Measurements from ENCODE around the gene PLD1. TPM values are rescaled to one million over a fixed set of nuclear protein-coding genes. Genes with fewer than 3 reads are reported as not detected.

The PLD1 gene
- total and polyA plus RNA-seq, 2 of the 8 experiments (the other 6 are each of a cell fraction or from before 2014, with no cell fraction given) = 1.2 to 2.6 TPM

- Histone ChIP-seq H3K9ac (replicated peaks in 1 of 4; ENCODE audit: extremely low read depth in 1 of 4, low read depth in 3 of 4, low read length in 3 of 4) (no peak overlapping the region), H3K9me3 (ENCODE audit: insufficient read depth in 2 of 2, low read depth in 1 of 2, low read length in 1 of 2) (no peaks in the 10 kb centered on the region), H3K27ac (ENCODE audit: low read depth, low read length) (no peak overlapping the region), H3K27me3 (replicated peaks in 1 of 4; ENCODE audit: control insufficient read depth in 3 of 4, extremely low read depth in 1 of 4, insufficient read depth in 3 of 4, low read length in 3 of 4) (no peaks in the 10 kb centered on the region), H2BK5ac (ENCODE audit: low read depth, low read length) (no peak overlapping the region), H2AFZ (ENCODE audit: low read length) (no peak overlapping the region), H3K4ac (replicated peaks; ENCODE audit: insufficient read length, low read depth, low read length) (no peak overlapping the region), H2BK20ac (ENCODE audit: low read length) (no peak overlapping the region), H4K8ac (ENCODE audit: extremely low read depth, insufficient read depth, low read length) (no peak overlapping the region), H3K79me2 (ENCODE audit: control insufficient read depth in 1 of 2, insufficient read depth in 2 of 2, low read length in 2 of 2) (no peaks in the 10 kb centered on the region), H3K4me2 (ENCODE audit: insufficient read depth in 1 of 2, low read depth in 2 of 2, low read length in 2 of 2) (no peak overlapping the region), H2BK120ac (replicated peaks; ENCODE audit: low read depth, low read length) (no peak overlapping the region), H3K4me1 (replicated peaks in 1 of 4; ENCODE audit: control insufficient read depth in 3 of 4, insufficient read depth in 4 of 4, low read length in 3 of 4) (no peaks in the 10 kb centered on the region), H2BK15ac (ENCODE audit: low read length) (no peak overlapping the region), H3K14ac (ENCODE audit: insufficient read length) (no peak overlapping the region), H2AK5ac (ENCODE audit: low read depth, low read length) (no peak overlapping the region), H3K4me3 (ENCODE audit: extremely low read depth in 1 of 4, insufficient read depth in 2 of 4, low read depth in 3 of 4, low read length in 4 of 4) (no peak overlapping the region), H4K5ac (ENCODE audit: insufficient read length, low read depth, low read length) (no peak overlapping the region), H3K79me1 (ENCODE audit: low read depth, low read length) (no peaks in the 10 kb centered on the region), H3K36me3 (ENCODE audit: control insufficient read depth in 2 of 4, insufficient read depth in 4 of 4, low read length in 3 of 4) (no peaks in the 10 kb centered on the region), H3K23me2 (ENCODE audit: low read depth, low read length) (no peaks in the 10 kb centered on the region), H3K23ac (ENCODE audit: insufficient read length) (no peak overlapping the region), H3K18ac (ENCODE audit: extremely low read depth, low read length) (no peak overlapping the region), H4K20me1 (replicated peaks in 1 of 2; ENCODE audit: control insufficient read depth in 1 of 2, insufficient read depth in 2 of 2, low read length in 2 of 2) (no peaks in the 10 kb centered on the region), H4K91ac (replicated peaks; ENCODE audit: insufficient read length, low read length) (no peak overlapping the region), H3K56ac (replicated peaks; ENCODE audit: insufficient read length, low read depth, low read length) (no peak overlapping the region), H2BK12ac (ENCODE audit: low read depth, low read length) (no peak overlapping the region)
- 90% methylated on average over 3 of the region's 3 CpGs; no CpG with 5 or more reads in 1 of the 2 experiments for WGBS, 2 experiments (ENCODE audit: extremely low coverage in 1 of 2, insufficient coverage in 1 of 2, insufficient read length in 1 of 2, insufficient replicate concordance in 2 of 2, low coverage in 1 of 2, low lambda C conversion rate in 2 of 2, missing lambda C conversion rate in 1 of 2)
- FAIRE-seq (no peak), DNase-seq (ENCODE audit: low read depth in 1 of 2, low spot score in 2 of 2) (no peak)
- CTCF ChIA-PET (ENCODE audit: partially characterized antibody) = interaction anchor here (0.6 to 1.9 kb wide), 4 partner anchors 14 to 125 kb away, joined by 3 to 6 read pairs (median 3); no protein-coding TSS in a partner anchor
- POLR2A ChIA-PET (ENCODE audit: partially characterized antibody) = no interaction called here
- TF ChIP-seq TEAD4 (IDR thresholded peaks at IDR 0.05; ENCODE audit: low read depth, low read length) = no peak
- TF ChIP-seq, protein P1, sequence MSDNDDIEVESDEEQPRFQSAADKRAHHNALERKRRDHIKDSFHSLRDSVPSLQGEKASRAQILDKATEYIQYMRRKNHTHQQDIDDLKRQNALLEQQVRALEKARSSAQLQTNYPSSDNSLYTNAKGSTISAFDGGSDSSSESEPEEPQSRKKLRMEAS (IDR thresholded peaks at IDR 0.05) = no peak
Measured at GRCh38 chr3:171658841-171659240, 151.4 kb downstream of the PLD1 start.

All from H1 (cell line).